ENCODE data around the gene CHST15. TPM values are rescaled to one million over a fixed set of nuclear protein-coding genes. Genes with fewer than 3 reads are reported as not detected.

CHST15 gene
- total RNA-seq, 5 donors from 2014 or later (not counting 1 experiment from before 2014, with no cell fraction given), result 0.95 to 4.2 (median 1.3) TPM

- Mint-ChIP-seq H3K27me3 (peaks cover 0 to 2% of the 10 kb centered on the region in 2 donors), H3K27ac (no peak overlapping the region), H3K4me1 (no peaks in the 10 kb centered on the region), H3K4me3 (no peak overlapping the region), H3K36me3 (no peaks in the 10 kb centered on the region), H3K9me3 (no peaks in the 10 kb centered on the region)
- Histone ChIP-seq H3K4me3 (ENCODE audit: control insufficient read depth in 1 of 2, extremely low read depth in 1 of 2, low read length in 1 of 2) (no peak overlapping the region), H3K9me3 (no peaks in the 10 kb centered on the region), H3K27me3 (replicated peaks in 1 of 2; ENCODE audit: control insufficient read depth in 2 of 2, extremely low read depth in 1 of 2, insufficient read depth in 2 of 2, low read length in 1 of 2) (peaks cover 0 to 4% of the 10 kb centered on the region in 2 experiments), H3K27ac (ENCODE audit: low read length) (no peak overlapping the region), H3K4me1 (ENCODE audit: control insufficient read depth in 1 of 2, extremely low read depth in 1 of 2, insufficient read depth in 2 of 2, low read length in 2 of 2) (no peaks in the 10 kb centered on the region), H3K36me3 (ENCODE audit: control insufficient read depth in 2 of 2, extremely low read depth in 1 of 2, insufficient read depth in 1 of 2, low read length in 1 of 2) (no peaks in the 10 kb centered on the region)
- WGBS (ENCODE audit: insufficient coverage), result 92% methylated on average over 28 of the region's 29 CpGs
- CTCF ChIA-PET, result no interaction called here
- DNase-seq (no peak), ATAC-seq (replicated peaks in 1 of 4) (no peak)
- POLR2A ChIA-PET, result no interaction called here
These were observed 36.9 kb downstream of the CHST15 start for GRCh38 chr10:124056337-124056980.

GRCh38 chr10:124053971-124054370 lies 39.4 kb downstream of the CHST15 start:
- no peaks in the 10 kb centered on the region for H3K36me3 ChIP-seq (ENCODE audit: control insufficient read depth in 2 of 2, extremely low read depth in 1 of 2, insufficient read depth in 1 of 2, low read length in 1 of 2)
- no peak overlapping the region for H3K4me3 ChIP-seq (ENCODE audit: control insufficient read depth in 1 of 2, extremely low read depth in 1 of 2, low read length in 1 of 2)
- H3K4me1 Mint-ChIP-seq, result no peaks in the 10 kb centered on the region
- no peaks in the 10 kb centered on the region for H3K9me3 ChIP-seq
- H3K27me3 Mint-ChIP-seq, result no peaks in the 10 kb centered on the region
- no peak for DNase-seq
- H3K27ac Mint-ChIP-seq, result no peak overlapping the region
- POLR2A ChIA-PET, result no interaction called here
- ATAC-seq (replicated peaks in 1 of 4), result no peak
- H3K4me1 ChIP-seq (ENCODE audit: control insufficient read depth in 1 of 2, extremely low read depth in 1 of 2, insufficient read depth in 2 of 2, low read length in 2 of 2), result no peaks in the 10 kb centered on the region
- H3K4me3 Mint-ChIP-seq, result no peak overlapping the region
- CTCF ChIA-PET, result no interaction called here
- H3K27ac ChIP-seq (ENCODE audit: low read length), result no peak overlapping the region
- H3K36me3 Mint-ChIP-seq, result no peaks in the 10 kb centered on the region
- no peaks in the 10 kb centered on the region for H3K9me3 Mint-ChIP-seq
- H3K27me3 ChIP-seq (replicated peaks in 1 of 2; ENCODE audit: control insufficient read depth in 2 of 2, extremely low read depth in 1 of 2, insufficient read depth in 2 of 2, low read length in 1 of 2), result no peaks in the 10 kb centered on the region
- WGBS (ENCODE audit: insufficient coverage), result 37% methylated on average over 2 of the region's 2 CpGs

- Mint-ChIP-seq H3K4me3 (no peak overlapping the region), H3K27ac (no peak overlapping the region), H3K9me3 (no peaks in the 10 kb centered on the region), H3K27me3 (no peaks in the 10 kb centered on the region), H3K36me3 (no peaks in the 10 kb centered on the region), H3K4me1 (no peaks in the 10 kb centered on the region)
- Histone ChIP-seq H3K36me3 (ENCODE audit: control insufficient read depth in 2 of 2, extremely low read depth in 1 of 2, insufficient read depth in 1 of 2, low read length in 1 of 2) (no peaks in the 10 kb centered on the region), H3K9me3 (no peaks in the 10 kb centered on the region), H3K4me1 (ENCODE audit: control insufficient read depth in 1 of 2, extremely low read depth in 1 of 2, insufficient read depth in 2 of 2, low read length in 2 of 2) (no peaks in the 10 kb centered on the region), H3K27ac (ENCODE audit: low read length) (no peak overlapping the region), H3K4me3 (ENCODE audit: control insufficient read depth in 1 of 2, extremely low read depth in 1 of 2, low read length in 1 of 2) (no peak overlapping the region), H3K27me3 (replicated peaks in 1 of 2; ENCODE audit: control insufficient read depth in 2 of 2, extremely low read depth in 1 of 2, insufficient read depth in 2 of 2, low read length in 1 of 2) (no peaks in the 10 kb centered on the region)
- POLR2A ChIA-PET, result no interaction called here
- no peak for ATAC-seq (replicated peaks in 1 of 4)
- CTCF ChIA-PET, result no interaction called here
- DNase-seq, result no peak
- WGBS (ENCODE audit: insufficient coverage), result 90% methylated on average over 8 of the region's 10 CpGs
These were observed 40.8 kb downstream of the CHST15 start for GRCh38 chr10:124052561-124052960.

DNA sequence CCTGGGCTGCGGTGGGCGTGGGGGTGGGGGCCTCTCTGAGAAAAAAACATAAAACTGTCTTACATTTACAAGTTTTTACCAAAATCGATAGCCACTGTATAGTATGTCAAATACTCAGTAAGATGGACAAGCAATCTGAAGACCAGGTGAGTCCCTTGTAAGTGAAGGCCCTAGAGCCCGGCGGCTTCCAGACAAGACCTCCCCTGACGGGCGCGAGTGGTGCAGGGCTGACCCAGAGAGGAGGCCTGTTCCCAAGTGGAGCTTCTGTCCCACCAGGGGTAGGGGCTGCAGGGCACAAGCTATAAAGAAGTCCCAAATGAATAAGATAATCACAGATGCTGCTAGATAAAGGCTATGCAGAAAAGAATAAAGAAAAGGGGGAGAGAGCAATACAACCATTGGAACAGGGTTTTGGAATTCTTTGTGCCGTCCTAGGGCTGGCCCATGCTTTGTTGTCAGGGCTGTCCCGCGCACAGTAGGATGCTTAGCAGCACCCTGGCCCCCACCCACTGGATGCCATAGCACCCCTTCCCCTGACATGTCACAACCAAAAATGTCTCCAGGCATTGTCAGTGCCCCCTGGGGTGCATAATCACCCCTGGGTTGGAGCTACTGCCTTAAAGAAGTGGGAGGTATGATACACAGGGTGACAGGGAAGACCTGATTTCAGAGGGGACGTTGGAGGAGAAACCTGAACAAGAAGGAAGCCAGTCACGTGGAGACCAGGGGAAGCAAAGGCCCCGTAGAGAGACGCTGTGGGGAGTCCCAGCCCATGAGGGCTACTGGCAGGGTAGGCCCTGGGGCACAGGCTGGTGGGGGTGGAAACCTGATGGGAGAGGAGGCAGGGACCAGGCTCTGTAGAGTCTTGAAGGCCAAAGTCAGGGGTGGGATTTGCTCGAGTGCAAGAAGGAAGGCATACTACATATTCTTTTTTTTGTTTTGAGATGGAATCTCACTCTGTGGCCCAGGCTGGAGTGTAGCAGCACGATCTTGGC lies 43.1 kb downstream of the CHST15 start:
- CTCF ChIA-PET, result no interaction called here
- no peak for ATAC-seq (replicated peaks in 1 of 4)
- Mint-ChIP-seq H3K27ac (no peak overlapping the region), H3K27me3 (no peaks in the 10 kb centered on the region), H3K4me3 (no peak overlapping the region), H3K4me1 (no peaks in the 10 kb centered on the region), H3K9me3 (peaks cover 0 to 6% (median 4%) of the 10 kb centered on the region in 3 donors), H3K36me3 (no peaks in the 10 kb centered on the region)
- H3K4me1 ChIP-seq (ENCODE audit: control insufficient read depth in 1 of 2, extremely low read depth in 1 of 2, insufficient read depth in 2 of 2, low read length in 2 of 2), result no peaks in the 10 kb centered on the region
- H3K27ac ChIP-seq (ENCODE audit: low read length), result no peak overlapping the region
- no peak overlapping the region for H3K4me3 ChIP-seq (ENCODE audit: control insufficient read depth in 1 of 2, extremely low read depth in 1 of 2, low read length in 1 of 2)
- 79% methylated on average over 11 of the region's 17 CpGs for WGBS (ENCODE audit: insufficient coverage)
- no peaks in the 10 kb centered on the region for H3K36me3 ChIP-seq (ENCODE audit: control insufficient read depth in 2 of 2, extremely low read depth in 1 of 2, insufficient read depth in 1 of 2, low read length in 1 of 2)
- POLR2A ChIA-PET, result no interaction called here
- no peaks in the 10 kb centered on the region for H3K27me3 ChIP-seq (replicated peaks in 1 of 2; ENCODE audit: control insufficient read depth in 2 of 2, extremely low read depth in 1 of 2, insufficient read depth in 2 of 2, low read length in 1 of 2)
- no peaks in the 10 kb centered on the region for H3K9me3 ChIP-seq
- no peak for DNase-seq

DNA sequence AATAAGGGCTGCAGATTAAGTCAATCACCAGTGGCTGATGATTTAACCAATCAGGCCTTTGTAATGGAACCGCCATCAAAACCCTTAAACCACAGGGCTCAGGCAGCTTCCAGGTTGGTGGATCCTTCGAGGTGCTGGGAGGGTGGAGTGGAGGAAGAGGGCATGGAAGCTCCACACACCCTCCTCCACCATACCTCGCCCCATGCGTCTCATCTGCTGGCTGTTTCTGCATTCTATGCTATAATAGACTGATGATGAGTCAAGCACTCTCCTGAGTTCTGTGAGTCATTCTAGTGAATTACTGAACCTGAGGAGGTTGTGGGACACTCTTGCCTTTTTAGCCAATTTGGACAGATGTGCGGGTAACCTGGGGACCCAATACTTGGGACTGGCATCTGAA lies 43.9 kb downstream of the CHST15 start:
- no peak for ATAC-seq (replicated peaks in 1 of 4)
- CTCF ChIA-PET, result no interaction called here
- Histone ChIP-seq H3K4me1 (ENCODE audit: control insufficient read depth in 1 of 2, extremely low read depth in 1 of 2, insufficient read depth in 2 of 2, low read length in 2 of 2) (no peaks in the 10 kb centered on the region), H3K36me3 (ENCODE audit: control insufficient read depth in 2 of 2, extremely low read depth in 1 of 2, insufficient read depth in 1 of 2, low read length in 1 of 2) (no peaks in the 10 kb centered on the region), H3K4me3 (ENCODE audit: control insufficient read depth in 1 of 2, extremely low read depth in 1 of 2, low read length in 1 of 2) (no peak overlapping the region), H3K9me3 (no peaks in the 10 kb centered on the region), H3K27ac (ENCODE audit: low read length) (no peak overlapping the region), H3K27me3 (replicated peaks in 1 of 2; ENCODE audit: control insufficient read depth in 2 of 2, extremely low read depth in 1 of 2, insufficient read depth in 2 of 2, low read length in 1 of 2) (no peaks in the 10 kb centered on the region)
- no peak for DNase-seq
- Mint-ChIP-seq H3K9me3 (peaks cover 0 to 8% (median 4%) of the 10 kb centered on the region in 3 donors), H3K4me1 (no peaks in the 10 kb centered on the region), H3K36me3 (no peaks in the 10 kb centered on the region), H3K4me3 (no peak overlapping the region), H3K27me3 (no peaks in the 10 kb centered on the region), H3K27ac (no peak overlapping the region)
- POLR2A ChIA-PET, result no interaction called here
- 100% methylated on average over 1 of the region's 5 CpGs for WGBS (ENCODE audit: insufficient coverage)

- Mint-ChIP-seq H3K27ac (no peak overlapping the region), H3K36me3 (no peaks in the 10 kb centered on the region), H3K9me3 (peaks cover 0 to 8% (median 4%) of the 10 kb centered on the region in 3 donors), H3K27me3 (peaks cover 0 to under 1% of the 10 kb centered on the region in 2 donors), H3K4me3 (no peak overlapping the region), H3K4me1 (peaks cover 0 to 2% (median 0%) of the 10 kb centered on the region in 3 donors)
- H3K27ac ChIP-seq (ENCODE audit: low read length), result no peak overlapping the region
- DNase-seq (no peak), ATAC-seq (replicated peaks in 1 of 4) (no peak)
- H3K4me1 ChIP-seq (ENCODE audit: control insufficient read depth in 1 of 2, extremely low read depth in 1 of 2, insufficient read depth in 2 of 2, low read length in 2 of 2), result no peaks in the 10 kb centered on the region
- no peaks in the 10 kb centered on the region for H3K27me3 ChIP-seq (replicated peaks in 1 of 2; ENCODE audit: control insufficient read depth in 2 of 2, extremely low read depth in 1 of 2, insufficient read depth in 2 of 2, low read length in 1 of 2)
- CTCF ChIA-PET, result no interaction called here
- POLR2A ChIA-PET, result no interaction called here
- no peak overlapping the region for H3K4me3 ChIP-seq (ENCODE audit: control insufficient read depth in 1 of 2, extremely low read depth in 1 of 2, low read length in 1 of 2)
- no peaks in the 10 kb centered on the region for H3K36me3 ChIP-seq (ENCODE audit: control insufficient read depth in 2 of 2, extremely low read depth in 1 of 2, insufficient read depth in 1 of 2, low read length in 1 of 2)
- H3K9me3 ChIP-seq, result no peaks in the 10 kb centered on the region
- WGBS (ENCODE audit: insufficient coverage), result 70% methylated on average over 11 of the region's 19 CpGs
These were observed 44.8 kb downstream of the CHST15 start for GRCh38 chr10:124048371-124049290.
